HG02571 (cell line): ENCODE data around the gene RTP4.
A peak's percentile ranks its signal among the peaks of the same experiment; 100 is the strongest.

Experiments used
- ATAC-seq: cut with Tn5 transposase; IDR thresholded peaks from one replicate; pipeline ENCODE4 v1.9.1; 2021; ENCODE audit warnings: mild to moderate bottlenecking, moderate library complexity; ENCODE audit not compliant: unreplicated experiment

Gene RTP4, protein sequence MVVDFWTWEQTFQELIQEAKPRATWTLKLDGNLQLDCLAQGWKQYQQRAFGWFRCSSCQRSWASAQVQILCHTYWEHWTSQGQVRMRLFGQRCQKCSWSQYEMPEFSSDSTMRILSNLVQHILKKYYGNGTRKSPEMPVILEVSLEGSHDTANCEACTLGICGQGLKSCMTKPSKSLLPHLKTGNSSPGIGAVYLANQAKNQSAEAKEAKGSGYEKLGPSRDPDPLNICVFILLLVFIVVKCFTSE

DNA sequence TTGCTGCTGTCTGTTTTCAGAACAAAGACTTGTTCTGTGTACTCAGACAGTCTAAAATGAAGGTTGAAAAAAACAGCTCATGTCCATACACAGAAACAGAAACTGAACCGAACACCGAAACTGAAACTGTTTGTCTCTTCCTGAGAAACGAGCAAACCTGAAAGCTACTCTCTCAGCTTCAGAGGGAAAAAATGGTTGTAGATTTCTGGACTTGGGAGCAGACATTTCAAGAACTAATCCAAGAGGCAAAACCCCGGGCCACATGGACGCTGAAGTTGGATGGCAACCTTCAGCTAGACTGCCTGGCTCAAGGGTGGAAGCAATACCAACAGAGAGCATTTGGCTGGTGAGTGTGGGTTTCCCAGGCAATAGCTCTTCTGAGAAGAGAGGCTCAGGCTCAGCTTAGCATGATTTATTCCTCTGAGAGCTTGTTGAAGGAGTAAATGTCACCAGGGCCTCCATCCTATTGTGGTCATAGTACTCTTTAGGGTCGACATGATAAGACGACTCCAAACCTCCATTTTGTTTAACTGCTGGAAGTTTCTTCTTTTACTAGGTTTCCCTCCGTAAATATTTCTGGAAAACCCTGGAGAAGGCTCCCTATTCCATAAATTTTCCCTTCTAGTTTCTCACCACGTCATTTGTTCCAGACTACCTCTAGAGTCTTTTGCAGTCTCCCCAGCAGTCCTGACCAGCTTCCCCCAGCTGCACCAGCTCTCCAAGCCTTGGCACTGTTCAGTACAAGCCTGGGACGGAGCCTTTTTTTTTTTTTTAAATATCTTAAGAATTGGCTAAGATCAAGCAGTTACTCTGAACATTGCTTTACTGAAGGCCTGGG, at the start of gene RTP4:
RTP4 (plus strand) TSS at position 135 of the 838 bp plus-strand sequence; CDS start at position 192, 57 bp downstream.
- ATAC-seq, result peak; percentile 95

- no peak for ATAC-seq
Measured at GRCh38 chr3:187318819-187319616, 49.2 kb upstream of the RTP4 start.

DNA sequence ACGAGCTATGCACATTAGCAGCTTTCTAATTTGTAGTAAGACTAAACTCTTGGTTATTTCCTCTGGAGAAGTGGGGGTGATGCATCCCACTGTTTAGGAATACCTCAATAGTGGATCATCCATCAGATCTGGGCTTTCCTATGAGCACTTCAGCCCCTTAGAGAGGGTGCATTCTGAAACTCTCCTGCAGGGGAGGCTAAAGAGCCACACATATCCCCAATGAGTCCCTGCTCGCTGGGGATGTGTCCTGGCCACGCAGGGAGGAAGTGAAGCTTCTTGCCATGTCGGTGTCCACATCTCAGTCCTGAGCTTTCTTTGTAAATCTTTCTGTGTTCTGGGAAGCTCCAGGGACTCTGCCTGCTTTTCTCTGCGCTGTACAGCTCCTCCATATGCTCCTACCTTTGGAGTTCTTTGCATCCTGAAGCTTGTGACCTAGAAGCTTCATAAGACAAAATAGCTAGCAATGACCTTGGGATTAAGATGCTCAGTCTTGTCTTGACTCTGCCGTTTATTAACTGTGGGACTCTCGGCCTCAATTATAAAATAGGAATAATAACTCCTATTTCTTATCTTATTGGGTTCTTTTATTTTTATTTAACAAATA, 48.4 kb upstream of the RTP4 start:
- peak; percentile 87 for ATAC-seq

- ATAC-seq, result no peak
Measured at GRCh38 chr3:187321766-187322165, 46.4 kb upstream of the RTP4 start.

DNA sequence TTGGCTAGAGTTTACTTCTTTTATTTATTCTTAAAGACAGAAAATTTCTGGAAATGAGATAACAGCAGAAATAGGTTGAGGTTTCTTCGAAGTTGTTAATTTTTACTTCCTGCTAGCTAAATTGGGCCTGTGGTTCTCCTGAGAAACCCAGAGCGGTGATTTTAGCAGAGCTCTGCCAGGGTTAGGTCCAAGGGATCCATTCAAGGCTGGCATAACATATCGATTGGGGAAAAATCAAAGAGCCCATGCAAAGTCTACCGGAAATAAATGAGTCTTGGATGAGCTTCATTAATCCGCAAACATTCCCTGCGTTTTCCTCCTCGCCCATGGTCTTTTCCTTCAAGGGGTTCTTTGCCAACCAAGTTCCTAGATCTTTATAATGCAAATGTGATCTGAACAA, 45.9 kb upstream of the RTP4 start:
- no peak for ATAC-seq

DNA sequence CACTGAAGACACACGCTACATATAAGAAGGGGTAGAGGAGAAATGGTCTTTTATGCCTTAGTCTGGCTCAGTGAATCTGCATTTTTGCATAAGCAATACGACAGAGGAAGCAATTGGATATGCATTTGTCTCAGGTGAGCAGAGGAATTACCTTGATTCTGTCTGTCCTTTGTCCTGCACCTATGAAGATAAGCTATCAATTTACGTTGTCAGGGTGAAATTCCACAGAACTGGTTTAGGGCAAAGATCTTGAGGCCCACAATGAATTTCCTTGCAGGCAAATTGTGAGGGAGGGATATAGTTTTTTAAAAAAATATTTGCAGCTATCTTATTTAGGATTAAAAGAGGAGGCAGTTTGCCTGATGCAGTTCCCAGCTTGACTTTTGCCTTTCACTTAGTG, 45.1 kb upstream of the RTP4 start:
- ATAC-seq, result no peak

DNA sequence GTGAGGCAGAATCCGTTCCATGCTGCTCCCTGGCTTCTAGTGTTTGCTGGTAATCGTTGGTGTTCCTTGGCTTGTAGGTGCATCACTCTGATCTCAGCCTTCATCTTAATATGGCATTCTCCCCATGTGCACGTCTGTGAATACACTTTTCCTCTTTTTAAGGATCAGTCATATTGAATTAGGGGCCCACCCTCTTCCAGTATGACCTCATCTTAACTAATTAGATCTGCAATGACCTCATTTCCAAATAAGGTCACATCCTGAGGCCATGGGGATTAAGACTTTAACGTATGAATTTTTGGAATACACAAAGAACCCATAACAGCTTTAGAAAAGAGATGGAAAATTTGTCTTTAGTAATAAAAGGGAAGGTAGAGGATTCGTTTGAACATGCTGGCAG, 42.6 kb upstream of the RTP4 start:
- no peak for ATAC-seq

DNA sequence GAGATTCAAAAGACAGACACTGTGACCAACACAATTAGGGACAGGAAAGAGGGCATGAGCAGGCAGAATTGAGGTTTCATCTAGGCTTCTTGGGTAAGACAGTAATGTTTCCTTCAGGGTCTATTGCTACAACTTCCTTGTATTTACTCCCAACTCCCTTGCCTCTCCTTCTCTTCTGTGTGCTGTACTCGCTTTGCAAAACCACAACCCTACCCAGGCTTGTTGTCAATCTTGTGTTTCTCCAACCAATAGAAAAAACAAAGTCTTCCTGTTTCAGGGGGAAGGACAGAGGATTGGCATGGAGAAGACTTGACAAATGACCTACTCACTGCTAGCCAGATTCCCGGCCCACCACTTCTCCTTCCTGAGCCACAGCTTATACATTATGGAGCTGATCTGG, 40.3 kb upstream of the RTP4 start:
- no peak for ATAC-seq

GRCh38 chr3:187328691-187329090, 39.5 kb upstream of the RTP4 start:
- no peak for ATAC-seq

DNA sequence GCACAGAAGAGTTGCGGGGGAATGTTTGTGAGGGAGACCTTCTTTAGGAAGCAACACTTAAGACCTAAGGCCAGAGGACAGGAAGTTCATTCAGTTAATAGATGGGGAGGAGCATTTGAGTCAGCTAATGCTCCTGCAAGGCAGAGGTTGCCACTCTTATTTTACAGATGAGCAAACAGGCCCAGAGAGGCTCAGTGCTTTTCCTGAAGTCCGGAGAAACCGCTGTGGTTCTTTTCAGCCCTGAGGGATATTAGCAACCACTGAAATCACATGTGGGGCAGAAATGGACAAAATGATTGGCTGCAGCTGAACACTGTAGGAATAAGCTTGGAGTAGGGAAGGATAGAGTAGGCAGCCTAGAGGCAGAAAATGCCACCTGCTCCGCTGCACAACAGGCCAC, 33.3 kb upstream of the RTP4 start:
- ATAC-seq, result no peak

DNA sequence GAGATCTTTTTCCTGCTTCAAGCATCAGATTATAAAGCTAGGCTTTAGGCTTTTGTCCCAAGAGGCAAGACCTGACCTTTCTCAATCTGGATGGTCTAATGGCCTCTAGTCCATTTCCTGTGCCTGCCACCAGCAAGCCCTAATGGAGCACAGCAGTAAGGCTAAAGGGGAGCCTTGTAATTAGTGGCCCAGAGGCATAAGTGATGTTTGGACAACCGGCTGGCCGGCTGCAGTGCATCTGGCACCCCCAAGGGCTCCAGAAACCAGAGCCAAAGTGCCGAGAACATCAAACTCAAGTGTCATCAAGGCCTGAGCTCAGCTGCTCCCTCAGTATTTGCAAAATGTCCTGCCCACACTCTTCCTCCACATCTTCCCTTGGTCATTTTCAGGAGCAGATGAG, 31.9 kb upstream of the RTP4 start:
- ATAC-seq, result no peak

DNA sequence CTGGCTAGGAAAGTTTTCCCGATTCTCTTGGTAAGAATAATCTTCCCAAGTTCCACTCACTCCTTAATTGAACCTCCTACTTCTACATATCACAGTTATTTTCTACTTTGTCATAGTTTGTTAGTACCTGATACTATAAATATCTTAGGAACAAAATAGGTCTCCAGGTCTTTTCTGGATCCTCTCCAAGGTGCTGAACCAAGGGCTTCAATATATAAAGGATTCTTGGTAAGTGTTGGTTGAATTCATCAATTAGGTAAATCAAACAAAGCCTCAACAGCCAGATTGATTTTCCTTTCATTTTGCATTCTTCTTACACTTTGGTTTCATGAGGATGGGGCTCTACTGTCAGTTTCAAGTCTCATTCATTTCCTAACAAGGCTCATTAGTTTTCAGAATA, 27.6 kb upstream of the RTP4 start:
- ATAC-seq, result no peak

DNA sequence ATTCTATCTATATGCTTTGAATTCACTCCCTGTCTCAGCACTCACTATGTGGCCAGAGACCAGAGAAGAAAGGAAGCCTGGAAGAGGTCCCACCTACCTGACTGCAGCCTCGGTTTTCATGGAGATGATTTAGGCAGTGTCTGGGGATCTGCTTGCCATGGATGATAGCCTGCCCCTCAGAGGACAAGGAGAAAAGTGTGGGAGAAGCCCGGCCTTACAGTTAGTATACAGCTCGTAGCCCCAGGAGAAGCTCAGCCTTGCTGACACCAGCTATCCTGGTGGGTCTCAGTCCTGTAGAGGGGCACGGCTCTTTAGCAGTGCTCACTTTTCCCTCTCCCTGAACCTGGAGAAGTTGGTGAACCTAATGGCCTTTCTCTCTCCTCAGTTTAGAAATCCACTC, 25.9 kb upstream of the RTP4 start:
- ATAC-seq, result no peak

DNA sequence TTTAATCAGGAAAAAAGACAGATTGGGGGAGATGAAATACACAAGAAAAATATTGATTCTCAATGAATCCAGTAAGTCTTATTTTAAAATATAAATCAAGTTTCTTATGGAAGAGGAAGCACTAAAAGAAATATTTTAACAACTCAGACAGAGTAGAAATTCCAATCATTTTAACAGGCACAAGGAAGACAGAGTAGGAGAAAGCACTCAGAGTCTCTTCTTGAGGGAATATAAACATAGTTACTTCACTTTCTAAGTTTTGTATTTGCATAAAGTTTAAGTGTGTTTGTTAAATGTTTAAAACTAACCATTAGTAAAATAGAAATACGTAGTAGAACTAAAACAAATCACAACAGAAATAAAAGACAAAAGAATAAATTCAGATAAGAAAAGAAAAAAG, 24.5 kb upstream of the RTP4 start:
- no peak for ATAC-seq

DNA sequence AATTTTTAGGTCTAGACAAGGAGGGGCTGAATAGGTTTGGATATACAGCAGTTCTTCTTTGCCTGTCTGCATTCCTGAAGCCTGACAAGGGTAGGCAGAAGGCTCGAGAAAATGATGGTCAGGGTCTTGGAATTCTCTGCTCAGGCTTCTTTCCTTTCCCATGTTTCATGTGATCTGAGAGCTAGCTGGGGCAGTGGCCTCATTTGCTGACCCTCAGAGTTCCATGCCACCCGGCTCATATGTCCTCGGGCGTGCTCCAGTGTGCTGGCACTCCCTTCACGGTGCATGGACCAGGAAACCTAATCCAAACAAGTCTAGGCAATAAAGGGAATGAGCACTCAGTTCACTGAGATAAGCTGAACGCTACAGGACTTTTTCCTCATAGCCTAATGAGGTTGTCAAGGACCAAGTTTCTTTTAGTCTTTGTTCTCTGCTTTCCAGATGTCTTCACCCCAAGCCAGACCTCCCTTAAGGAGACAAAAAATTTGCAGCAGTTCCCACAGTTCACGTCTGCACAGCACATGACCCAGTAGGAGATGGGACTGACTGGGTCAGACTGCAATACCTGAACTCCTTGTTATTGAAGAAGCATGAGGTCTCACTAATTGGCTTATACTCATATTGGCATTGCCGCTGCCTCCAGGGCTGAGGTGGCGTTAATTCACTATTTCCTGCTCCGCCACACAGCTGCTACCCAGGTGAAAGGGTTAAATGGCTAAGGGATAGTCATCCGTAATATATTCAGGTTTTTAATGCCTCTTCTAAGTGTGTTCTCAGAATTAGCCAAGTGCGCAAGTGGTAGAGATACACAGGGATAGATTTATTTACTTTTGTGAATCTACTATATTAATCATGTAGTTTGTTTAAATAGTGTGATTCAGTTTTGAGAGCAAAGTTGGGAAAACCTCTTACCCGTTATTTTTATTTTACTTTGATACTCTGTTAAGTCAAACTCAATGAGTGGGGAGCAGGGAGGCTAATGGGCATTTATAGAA, 15.3 kb upstream of the RTP4 start:
- ATAC-seq, result no peak

DNA sequence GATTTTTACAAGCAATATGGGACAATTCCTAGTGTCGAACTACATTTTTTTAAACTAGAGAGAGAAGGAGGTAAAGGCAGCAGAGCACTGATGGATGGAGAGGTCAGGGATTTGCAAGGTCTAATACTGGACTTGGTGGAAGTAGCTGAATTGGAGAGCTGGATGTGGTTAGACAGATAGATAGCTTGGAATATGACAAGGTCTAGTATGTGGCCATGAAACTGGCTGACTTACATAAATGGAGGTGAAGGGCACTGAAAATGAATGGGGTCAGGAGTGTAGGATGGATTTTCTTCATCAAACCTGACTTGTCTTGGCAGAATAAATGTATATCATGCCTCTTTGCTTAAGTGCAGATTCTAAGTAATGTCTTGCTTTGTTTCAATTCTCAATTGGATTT, 10.1 kb upstream of the RTP4 start:
- ATAC-seq, result no peak

DNA sequence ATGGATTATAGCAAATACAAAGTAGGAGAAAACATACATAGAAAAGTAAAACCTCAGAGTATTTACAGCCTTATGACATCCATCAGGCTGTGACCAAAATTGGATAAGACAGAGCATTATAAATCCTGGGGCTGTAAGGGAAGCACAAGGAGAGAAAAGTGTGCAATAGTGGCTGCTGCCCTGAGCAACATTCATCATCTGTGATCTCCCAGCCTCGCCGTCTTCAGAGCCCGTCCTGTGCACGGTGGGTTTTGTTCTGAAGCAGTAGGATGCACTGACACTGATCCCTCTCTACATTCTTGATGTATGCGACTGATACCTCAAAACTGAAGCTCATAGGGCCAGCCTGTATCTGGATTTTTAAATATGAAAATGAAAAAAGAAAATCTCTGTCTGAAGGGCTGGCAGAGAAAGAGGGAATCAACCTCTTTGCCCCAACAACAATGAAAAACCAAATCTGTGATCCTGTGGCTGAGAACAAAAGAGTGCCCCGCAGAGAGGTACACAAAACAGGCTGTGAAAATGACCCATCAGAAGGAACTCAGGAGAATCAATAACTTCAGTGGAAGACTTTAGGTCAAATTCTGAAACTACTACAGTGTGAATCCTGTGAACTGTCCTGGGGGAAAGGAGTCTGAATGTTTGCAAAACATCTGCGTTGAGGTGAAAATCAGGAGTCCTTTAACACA, 8.2 kb upstream of the RTP4 start:
- ATAC-seq, result no peak

GRCh38 chr3:187360596-187360995, 7.6 kb upstream of the RTP4 start:
- ATAC-seq, result no peak

DNA sequence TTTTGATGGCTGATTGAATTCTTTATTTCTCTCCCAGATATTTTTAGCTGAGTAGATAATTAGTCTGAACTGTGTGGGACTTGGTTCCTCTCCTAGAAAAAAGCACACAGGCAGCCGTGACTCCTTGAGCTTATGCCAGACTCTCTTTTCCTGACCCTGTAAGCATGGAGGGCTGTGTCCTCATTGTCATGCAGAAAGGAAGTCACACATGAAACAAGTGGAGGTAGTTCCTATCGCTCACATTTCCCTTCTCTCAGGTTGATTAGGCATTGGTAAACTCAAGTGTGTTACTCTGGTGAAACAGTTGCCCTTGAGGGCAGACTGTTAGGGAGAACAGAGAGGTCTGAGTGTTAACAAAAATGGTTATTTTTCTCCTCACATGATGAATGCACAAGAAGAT, 6.3 kb upstream of the RTP4 start:
- no peak for ATAC-seq
